K562 (cell line): ENCODE measurements around the gene RPS6KA2. TPM values are rescaled to one million over a fixed set of nuclear protein-coding genes. Genes with fewer than 3 reads are reported as not detected.

Source experiments
- ATAC-seq: fragments of 200-7000 bp; cut with Tn5 transposase; 3 replicates; pipeline ENCODE4 v1.9.1; 2020; ENCODE audit warnings: moderate library complexity
- BruUV-seq: library from RNA; stranded (reverse); fragments of 400-500 nt; replicated peaks from 2 replicates; lab custom pipeline; 2021; lab: Mats Ljungman, UMichigan
- CTCF ChIA-PET: fragments of 300-600 bp; formaldehyde crosslinking; extraction: SDS; loops from one replicate; lab custom pipeline; 2021; ENCODE audit warnings: low intra/inter-chr PET ratio; lab: Yijun Ruan, JAX
- POLR2A ChIA-PET: fragments of 300-600, 350-650 bp; sonication (Branson Sonifier 250); formaldehyde crosslinking; extraction: SDS; loops from one replicate; lab custom pipeline; 2021; ENCODE audit warnings: antibody characterized with exemption, inconsistent platforms; lab: Yijun Ruan, JAX
- DNase-seq, 4 experiments: peaks; one replicate each; pipeline versions ENCODE4 v3.0.0 to v3.0.0-alpha.2; 2011 to 2018; ENCODE audit warnings: low spot score in 3 of 4, mixed read lengths in 3 of 4; ENCODE audit errors: extremely low read depth in 1 of 4
- FAIRE-seq: peaks from 2 replicates; lab custom pipeline; 2011; peaks lifted over from hg19 to GRCh38; lab: Jason Lieb, UNC
- H2AFZ ChIP-seq: 2 replicates; pipeline ENCODE4 v1.6.0; 2011; ENCODE audit warnings: low read depth, low read length, control low read depth, inconsistent platforms
- H3K27ac ChIP-seq: fragments of 200-600 bp; 3 replicates; pipeline ENCODE4 v1.8.0; 2011; ENCODE audit warnings: low read depth, mild to moderate bottlenecking, control low read depth, inconsistent platforms, low read length, moderate library complexity, mixed read lengths; ENCODE audit errors: extremely low read depth
- H3K27me3 ChIP-seq, 2 experiments: fragments of 300-600 bp in 1 of 2; 2 replicates in 1 of 2; 3 replicates in 1 of 2; pipeline versions ENCODE4 v1.6.0 to v1.8.0; 2011; ENCODE audit warnings: inconsistent platforms in 2 of 2, low read length in 2 of 2, mild to moderate bottlenecking in 1 of 2, mixed read lengths in 1 of 2, moderate library complexity in 1 of 2; ENCODE audit not compliant: control insufficient read depth in 2 of 2, insufficient read depth in 2 of 2
- H3K36me3 ChIP-seq: fragments of 300-600 bp; 3 replicates; pipeline ENCODE4 v1.8.0; 2011; ENCODE audit warnings: mild to moderate bottlenecking, low read length, inconsistent platforms; ENCODE audit not compliant: control insufficient read depth, insufficient read depth
- H3K4me1 ChIP-seq, 2 experiments: fragments of 200-600 bp in 1 of 2; replicated peaks in 1 of 2; 2 replicates in 1 of 2; 3 replicates in 1 of 2; pipeline versions ENCODE4 v1.5.1 to v1.8.0; 2011; ENCODE audit warnings: inconsistent platforms in 2 of 2, low read length in 2 of 2, mild to moderate bottlenecking in 1 of 2, mixed read lengths in 1 of 2, moderate library complexity in 1 of 2; ENCODE audit not compliant: control insufficient read depth in 2 of 2, insufficient read depth in 2 of 2
- H3K4me2 ChIP-seq: 2 replicates; pipeline ENCODE4 v1.6.1; 2011; ENCODE audit warnings: low read length, control low read depth, inconsistent platforms, mixed read lengths; ENCODE audit not compliant: insufficient read depth
- H3K4me3 ChIP-seq: fragments of 200-600 bp; sonication (generic), shearing (Covaris generic); 2 replicates; pipeline ENCODE4 v1.5.1; 2016; ENCODE audit warnings: control low read depth, inconsistent platforms
- H3K79me2 ChIP-seq: fragments of 200-600 bp; 3 replicates; pipeline ENCODE4 v1.8.0; 2011; ENCODE audit warnings: low read length, inconsistent platforms; ENCODE audit not compliant: control insufficient read depth, insufficient read depth
- H3K9ac ChIP-seq, 2 experiments: 2 replicates each; pipeline versions ENCODE4 v1.6.0 to v1.6.1; 2011; ENCODE audit warnings: low read depth in 2 of 2, low read length in 2 of 2, control low read depth in 1 of 2, inconsistent platforms in 1 of 2, mild to moderate bottlenecking in 1 of 2, mixed read lengths in 1 of 2; ENCODE audit not compliant: insufficient read depth in 1 of 2
- H3K9me1 ChIP-seq: one replicate; pipeline ENCODE4 v1.6.0; 2011; ENCODE audit warnings: inconsistent platforms, mild to moderate bottlenecking, low read length, moderate library complexity; ENCODE audit not compliant: control insufficient read depth, insufficient read depth
- H3K9me3 ChIP-seq: replicated peaks from 2 replicates; pipeline ENCODE4 v1.5.1; 2011; ENCODE audit warnings: low read depth, low read length, inconsistent platforms; ENCODE audit not compliant: control insufficient read depth, insufficient read depth
- H4K20me1 ChIP-seq: replicated peaks from 2 replicates; pipeline ENCODE4 v1.6.1; 2011; ENCODE audit warnings: low read length, inconsistent platforms, mixed read lengths; ENCODE audit not compliant: control insufficient read depth, insufficient read depth
- CBX1 ChIP-seq: sonication (generic); IDR thresholded peaks from 2 replicates; pipeline ENCODE4 v1.6.1; 2016; ENCODE audit warnings: antibody characterized with exemption, low read depth, mild to moderate bottlenecking
- CCNT2 ChIP-seq: IDR thresholded peaks from 2 replicates; pipeline ENCODE4 v1.6.1; 2011; ENCODE audit warnings: borderline replicate concordance, low read depth, mild to moderate bottlenecking, moderate library complexity, mixed read lengths, low read length; ENCODE audit not compliant: insufficient read length; ENCODE audit errors: extremely low read depth
- FOXJ2 ChIP-seq: fragments of 200-800 bp; sonication (Bioruptor generic); IDR thresholded peaks from 2 replicates; pipeline ENCODE4 v1.6.1; 2016; ENCODE audit warnings: missing genetic modification characterization, missing compliant biosample characterization
- GABPB2 ChIP-seq: fragments of 250-450 bp; sonication (Bioruptor Pico); conservative IDR thresholded peaks from 2 replicates; pipeline ENCODE4 v1.5.1; 2021; ENCODE audit warnings: mild to moderate bottlenecking
- HBP1 ChIP-seq: fragments of 450-650 bp; formaldehyde crosslinking; IDR thresholded peaks from 2 replicates; pipeline ENCODE4 v1.4.0; 2022; ENCODE audit warnings: missing genetic modification characterization
- HDAC8 ChIP-seq: fragments of 450-650 bp; IDR thresholded peaks from 2 replicates; pipeline ENCODE4 v1.6.1; 2016; ENCODE audit warnings: mild to moderate bottlenecking, missing genetic modification characterization, moderate library complexity, missing compliant biosample characterization
- HNRNPK ChIP-seq: fragments of 200-400 bp; formaldehyde crosslinking; IDR thresholded peaks from one replicate; pipeline ENCODE4 v1.6.1; 2018; ENCODE audit warnings: mild to moderate bottlenecking, low read depth, low read length; ENCODE audit not compliant: poor library complexity, severe bottlenecking
- MAFK ChIP-seq: IDR thresholded peaks from 2 replicates; pipeline ENCODE4 v1.6.1; 2011; ENCODE audit warnings: low read length, improper control_type of control experiment
- PML ChIP-seq: IDR thresholded peaks from 2 replicates; pipeline ENCODE4 v1.6.1; 2012; ENCODE audit warnings: low read length, inconsistent platforms
- PTTG1 ChIP-seq: fragments of 450-650 bp; IDR thresholded peaks from 2 replicates; pipeline ENCODE4 v1.6.1; 2016; ENCODE audit warnings: low read depth, mild to moderate bottlenecking, missing genetic modification characterization, missing compliant biosample characterization
- RNF2 ChIP-seq: sonication (generic); IDR thresholded peaks from 2 replicates; pipeline ENCODE4 v1.6.1; 2016
- YBX1 ChIP-seq: fragments of 450-650 bp; IDR thresholded peaks from 2 replicates; pipeline ENCODE4 v1.7.1; 2016; ENCODE audit warnings: mild to moderate bottlenecking
- ZNF232 ChIP-seq: sonication (generic); formaldehyde crosslinking; IDR thresholded peaks from 2 replicates; pipeline ENCODE4 v1.8.0; 2022; ENCODE audit warnings: mild to moderate bottlenecking, missing genetic modification reagents
- WGBS: fragments of 100-300 bp; shearing (Covaris generic); methylation state at CpG from one replicate; pipeline ENCODE4 v1.1.6; 2016; ENCODE audit warnings: low coverage, mixed read lengths; ENCODE audit not compliant: insufficient coverage; ENCODE audit errors: missing lambda C conversion rate; 5-methylcytosine and 5-hydroxymethylcytosine counted together
- in situ Hi-C: fragments of 300-500 bp; cut with MboI; formaldehyde crosslinking; loops from 4 replicates; pipeline ENCODE4 v1.15.0; 2018; ENCODE audit warnings: inconsistent platforms, mixed read lengths
- intact Hi-C: fragments of 100-400 bp; cut with micrococcal nuclease; formaldehyde crosslinking; loops from 2 replicates; pipeline ENCODE4 v1.14.2; 2022
- polyA plus RNA-seq, 8 experiments: library from polyadenylated mRNA; depleted of rRNA in 4 of 8; stranded (reverse) in 5 of 8; unstranded in 3 of 8; fragments of >200 nt; fragmentation: Nextera tagmentation in 2 of 8; fragmentation: Illumina TruSeq in 1 of 8; extraction: Ambion mirVana in 2 of 8; extraction: Trizol in 1 of 8; gene quantifications; 2 replicates each; pipeline versions ENCODE4 v1.2.1 to v1.2.3, GENCODE V29; 2011 to 2014; ENCODE audit warnings: inconsistent platforms in 1 of 8, missing spikeins in 1 of 8
- total RNA-seq, 7 experiments: library from RNA; depleted of rRNA in 6 of 7; stranded (reverse); fragments of >200 nt in 6 of 7; fragmentation: Illumina TruSeq in 2 of 7; extraction: Trizol in 2 of 7; gene quantifications; 2 replicates each; pipeline versions ENCODE4 v1.2.1 to v1.2.3, GENCODE V29; 2011 to 2021; ENCODE audit warnings: low replicate concordance in 1 of 7

Gene RPS6KA2
- total and polyA plus RNA-seq, 9 of the 15 experiments (the other 6 are each of a cell fraction or from before 2014, with no cell fraction given), result 0.29 to 1.00 (median 0.53) TPM

- ATAC-seq, result no peak
- H3K4me3 ChIP-seq, result no peak overlapping the region
- H3K27me3 ChIP-seq, result peaks cover 28 to 30% of the 10 kb centered on the region in 2 experiments
- POLR2A ChIA-PET, result no interaction called here
- no peak for DNase-seq
- H3K36me3 ChIP-seq, result no peaks in the 10 kb centered on the region
- peaks cover 0 to 4% of the 10 kb centered on the region in 2 experiments; a peak in 1 of 5 replicates for H3K4me1 ChIP-seq
- H3K27ac ChIP-seq, result no peak overlapping the region
- no peak for TF ChIP-seq MAFK
- TF ChIP-seq GABPB2 (CRISPR knock-in tag), result no peak
- TF ChIP-seq, all 486 proteins: peak for 0
- in situ Hi-C loops, result no loop called here
- Histone ChIP-seq H4K20me1 (no peaks in the 10 kb centered on the region), H3K4me2 (no peak overlapping the region), H2AFZ (no peak overlapping the region), H3K9me3 (peaks cover 2% of the 10 kb centered on the region), H3K9me1 (no peaks in the 10 kb centered on the region), H3K9ac (no peak overlapping the region), H3K79me2 (no peaks in the 10 kb centered on the region)
- FAIRE-seq, result no peak
- 5% methylated on average over 25 of the region's 25 CpGs for WGBS
- CTCF ChIA-PET, result no interaction called here
- no TSS peak for BruUV-seq
- intact Hi-C loops, result no loop called here
These were observed 172.1 kb downstream of the RPS6KA2 start for GRCh38 chr6:166454692-166455515.

GRCh38 chr6:166453651-166454050 lies 173.4 kb downstream of the RPS6KA2 start:
- BruUV-seq, result no TSS peak
- ChIA-PET POLR2A (no interaction called here), CTCF (no interaction called here)
- ATAC-seq (no peak), DNase-seq (no peak), FAIRE-seq (no peak)
- Histone ChIP-seq H4K20me1 (no peaks in the 10 kb centered on the region), H3K36me3 (no peaks in the 10 kb centered on the region), H3K27ac (no peak overlapping the region), H3K79me2 (no peaks in the 10 kb centered on the region), H3K27me3 (peaks cover 29 to 34% of the 10 kb centered on the region in 2 experiments), H2AFZ (no peak overlapping the region), H3K4me3 (no peak overlapping the region), H3K4me2 (no peak overlapping the region), H3K4me1 (peaks cover 0 to 4% of the 10 kb centered on the region in 2 experiments; a peak in 1 of 5 replicates), H3K9me3 (peaks cover 2% of the 10 kb centered on the region), H3K9ac (no peak overlapping the region), H3K9me1 (no peaks in the 10 kb centered on the region)
- intact Hi-C loops, result no loop called here
- under 1% methylated on average over 7 of the region's 7 CpGs for WGBS
- in situ Hi-C loops, result no loop called here
- TF ChIP-seq PTTG1 (tag) (no peak), ZNF232 (no peak), YBX1 (no peak), HDAC8 (tag) (no peak), FOXJ2 (tag) (no peak), RNF2 (no peak), PML (no peak), HNRNPK (no peak), CBX1 (no peak), HBP1 (CRISPR knock-in tag) (no peak), CCNT2 (no peak)
